Mesenchymal stem cell (in vitro differentiated cells and primary cell): ENCODE results near the gene NIT1.

Source experiments
- DNase-seq: peaks from one replicate; pipeline ENCODE4 v3.0.0-alpha.2; 2013
- H2AFZ ChIP-seq: one replicate; pipeline ENCODE4 v1.6.1; 2013; ENCODE audit warnings: low read depth, mild to moderate bottlenecking, control low read depth, inconsistent platforms, low read length, moderate library complexity
- H2AK5ac ChIP-seq: 2 replicates; pipeline ENCODE4 v1.6.1; 2013; ENCODE audit warnings: low read length, moderate library complexity, mild to moderate bottlenecking, inconsistent platforms; ENCODE audit not compliant: severe bottlenecking
- H2BK120ac ChIP-seq: one replicate; pipeline ENCODE4 v1.6.1; 2013; ENCODE audit warnings: low read depth, mild to moderate bottlenecking, inconsistent platforms, low read length, moderate library complexity
- H2BK12ac ChIP-seq, 2 experiments: one replicate each; pipeline ENCODE4 v1.6.1; 2013; ENCODE audit warnings: inconsistent platforms in 2 of 2, low read length in 2 of 2, mild to moderate bottlenecking in 2 of 2, moderate library complexity in 2 of 2, control low read depth in 1 of 2
- H2BK15ac ChIP-seq: one replicate; pipeline ENCODE4 v1.6.1; 2013; ENCODE audit warnings: mild to moderate bottlenecking, low read depth, inconsistent platforms; ENCODE audit not compliant: poor library complexity, severe bottlenecking
- H2BK5ac ChIP-seq: 2 replicates; pipeline ENCODE4 v1.6.1; 2013; ENCODE audit warnings: low read depth, mild to moderate bottlenecking, low read length, control low read depth, inconsistent platforms; ENCODE audit not compliant: poor library complexity, severe bottlenecking
- H3K14ac ChIP-seq, 2 experiments: one replicate each; pipeline ENCODE4 v1.6.1; 2013; ENCODE audit warnings: inconsistent platforms in 2 of 2, low read length in 2 of 2, control low read depth in 1 of 2, mild to moderate bottlenecking in 1 of 2, moderate library complexity in 1 of 2
- H3K18ac ChIP-seq, 2 experiments: one replicate each; pipeline ENCODE4 v1.6.1; 2013; ENCODE audit warnings: inconsistent platforms in 2 of 2, low read length in 2 of 2, control low read depth in 1 of 2, low read depth in 1 of 2, mild to moderate bottlenecking in 1 of 2
- H3K23ac ChIP-seq, 2 experiments: one replicate each; pipeline ENCODE4 v1.6.1; 2013; ENCODE audit warnings: inconsistent platforms in 2 of 2, low read length in 2 of 2, mild to moderate bottlenecking in 2 of 2, moderate library complexity in 2 of 2, control low read depth in 1 of 2
- H3K27ac ChIP-seq: 2 replicates; pipeline ENCODE4 v1.5.1; 2013; ENCODE audit warnings: mild to moderate bottlenecking, moderate library complexity, low read length, control low read depth, inconsistent platforms; ENCODE audit not compliant: poor library complexity, severe bottlenecking
- H3K27me3 ChIP-seq, 2 experiments: 2 replicates each; pipeline versions ENCODE4 v1.6.1 to v1.7.0; 2013; ENCODE audit warnings: low read length in 2 of 2, mild to moderate bottlenecking in 2 of 2, moderate library complexity in 2 of 2, control low read depth in 1 of 2, inconsistent platforms in 1 of 2; ENCODE audit not compliant: control insufficient read depth in 1 of 2, insufficient read depth in 1 of 2
- H3K36me3 ChIP-seq, 2 experiments: 2 replicates each; pipeline versions ENCODE4 v1.6.1 to v1.7.0; 2013; ENCODE audit warnings: low read length in 2 of 2, control low read depth in 1 of 2, inconsistent platforms in 1 of 2, low read depth in 1 of 2, mild to moderate bottlenecking in 1 of 2; ENCODE audit not compliant: insufficient read depth in 2 of 2, control insufficient read depth in 1 of 2
- H3K4ac ChIP-seq, 2 experiments: one replicate each; pipeline ENCODE4 v1.6.1; 2013; ENCODE audit warnings: inconsistent platforms in 2 of 2, low read length in 2 of 2, mild to moderate bottlenecking in 2 of 2, moderate library complexity in 2 of 2, control low read depth in 1 of 2, low read depth in 1 of 2
- H3K4me1 ChIP-seq: 2 replicates; pipeline ENCODE4 v1.6.1; 2013; ENCODE audit warnings: low read depth, low read length, control low read depth; ENCODE audit not compliant: control insufficient read depth, insufficient read depth
- H3K4me2 ChIP-seq: 2 replicates; pipeline ENCODE4 v1.6.1; 2013; ENCODE audit warnings: low read length, mild to moderate bottlenecking, inconsistent platforms; ENCODE audit not compliant: poor library complexity, severe bottlenecking
- H3K4me3 ChIP-seq, 2 experiments: 2 replicates each; pipeline versions ENCODE4 v1.5.1 to v1.7.0; 2013; ENCODE audit warnings: low read length in 2 of 2, mild to moderate bottlenecking in 2 of 2, control low read depth in 1 of 2, low read depth in 1 of 2; ENCODE audit not compliant: insufficient read depth in 1 of 2
- H3K79me1 ChIP-seq: replicated peaks from 2 replicates; pipeline ENCODE4 v1.6.1; 2013; ENCODE audit warnings: mild to moderate bottlenecking, control low read depth, low read length, inconsistent platforms; ENCODE audit not compliant: poor library complexity, severe bottlenecking
- H3K9ac ChIP-seq: 2 replicates; pipeline ENCODE4 v1.7.0; 2013; ENCODE audit warnings: mild to moderate bottlenecking, low read length, moderate library complexity
- H3K9me3 ChIP-seq: 2 replicates; pipeline ENCODE4 v1.7.0; 2013; ENCODE audit warnings: mild to moderate bottlenecking, low read length; ENCODE audit not compliant: control insufficient read depth
- H4K8ac ChIP-seq: one replicate; pipeline ENCODE4 v1.6.1; 2013; ENCODE audit warnings: inconsistent platforms, mild to moderate bottlenecking, low read length, moderate library complexity
- H4K91ac ChIP-seq: one replicate; pipeline ENCODE4 v1.6.1; 2013; ENCODE audit warnings: mild to moderate bottlenecking, low read length, inconsistent platforms
- WGBS: methylation state at CpG from one replicate; pipeline ENCODE4 v1.1.7; 2013; ENCODE audit warnings: mixed read lengths; 5-methylcytosine and 5-hydroxymethylcytosine counted together

Gene NIT1

GRCh38 chr1:161130266-161130665 lies 12.4 kb downstream of the NIT1 start:
- Histone ChIP-seq H3K9me3 (no peaks in the 10 kb centered on the region), H3K9ac (peak overlapping the region; percentile 95), H3K4me3 (peak overlapping the region in 1 of 2 experiments; percentile 94), H3K27me3 (no peaks in the 10 kb centered on the region), H2AK5ac (no peak overlapping the region), H2BK15ac (no peak overlapping the region), H2AFZ (no peak overlapping the region), H3K23ac (no peak overlapping the region), H3K4ac (no peak overlapping the region), H2BK12ac (no peak overlapping the region), H4K8ac (no peak overlapping the region), H3K4me1 (peaks cover 9% of the 10 kb centered on the region), H3K4me2 (peak overlapping the region; percentile 11), H3K18ac (no peak overlapping the region), H3K79me1 (peaks cover 15% of the 10 kb centered on the region), H2BK120ac (no peak overlapping the region), H2BK5ac (no peak overlapping the region), H3K27ac (no peak overlapping the region), H4K91ac (no peak overlapping the region), H3K36me3 (peaks cover 10 to 48% of the 10 kb centered on the region in 2 experiments), H3K14ac (no peak overlapping the region)
- DNase-seq = no peak
- 100% methylated on average over 1 of the region's 1 CpG for WGBS

- Histone ChIP-seq H4K91ac (peak overlapping the region; percentile 44), H3K4me1 (peaks cover 9% of the 10 kb centered on the region), H3K4me3 (peak overlapping the region; percentile 75 to 94), H3K4ac (peak overlapping the region; percentile 52 to 69), H2BK12ac (peak overlapping the region in 1 of 2 experiments; percentile 40), H3K4me2 (peak overlapping the region; percentile 91), H3K14ac (peak overlapping the region in 1 of 2 experiments; percentile 99), H3K79me1 (peaks cover 26% of the 10 kb centered on the region), H2BK15ac (peak overlapping the region; percentile 73), H2BK5ac (no peak overlapping the region), H3K27ac (peak overlapping the region; percentile 84), H3K18ac (peak overlapping the region; percentile 88 to 98), H3K9me3 (no peaks in the 10 kb centered on the region), H3K27me3 (no peaks in the 10 kb centered on the region), H3K36me3 (peaks cover 10 to 39% of the 10 kb centered on the region in 2 experiments), H3K9ac (peak overlapping the region; percentile 95), H2AFZ (peak overlapping the region; percentile 1), H3K23ac (peak overlapping the region in 1 of 2 experiments; percentile 6), H4K8ac (peak overlapping the region; percentile 91), H2AK5ac (peak overlapping the region; percentile 18), H2BK120ac (peak overlapping the region; percentile 93)
- WGBS = 4% methylated on average over 20 of the region's 22 CpGs
- DNase-seq = peak; percentile 66
These were observed 13.9 kb downstream of the NIT1 start for GRCh38 chr1:161131523-161132409.

GRCh38 chr1:161132410-161133219 lies 14.7 kb downstream of the NIT1 start, which contains the start of gene DEDD:
TSS of gene DEDD (minus strand) at chr1:161132667. CDS start at chr1:161124462, 8,205 bp downstream.
- H3K27me3 ChIP-seq = no peaks in the 10 kb centered on the region
- peak within 1 kb of the TSS; percentile 95 for H3K9ac ChIP-seq
- H3K4me3 ChIP-seq = peak within 1 kb of the TSS; percentile 75 to 94
- H3K79me1 ChIP-seq = peaks cover 32% of the 10 kb centered on the region
- no peaks in the 10 kb centered on the region for H3K9me3 ChIP-seq
- peak within 1 kb of the TSS; percentile 91 for H4K8ac ChIP-seq
- peak within 1 kb of the TSS; percentile 85 for H2BK15ac ChIP-seq
- peak; percentile 98 for DNase-seq
- peak within 1 kb of the TSS; percentile 91 to 98 for H3K18ac ChIP-seq
- H3K23ac ChIP-seq = peak within 1 kb of the TSS in 1 of 2 experiments; percentile 70
- H2BK12ac ChIP-seq = peak within 1 kb of the TSS; percentile 44 to 47
- peak within 1 kb of the TSS; percentile 93 for H2BK120ac ChIP-seq
- peak within 1 kb of the TSS; percentile 95 for H2BK5ac ChIP-seq
- peak within 1 kb of the TSS in 1 of 2 experiments; percentile 99 for H3K14ac ChIP-seq
- peak within 1 kb of the TSS; percentile 18 for H2AK5ac ChIP-seq
- H3K27ac ChIP-seq = peak within 1 kb of the TSS; percentile 88
- H3K4ac ChIP-seq = peak within 1 kb of the TSS; percentile 75 to 93
- under 1% methylated on average over 63 of the region's 68 CpGs for WGBS
- peak within 1 kb of the TSS; percentile 91 for H3K4me2 ChIP-seq
- H2AFZ ChIP-seq = peak within 1 kb of the TSS; percentile 64
- H3K36me3 ChIP-seq = peaks cover 10 to 30% of the 10 kb centered on the region in 2 experiments
- peak within 1 kb of the TSS; percentile 62 for H4K91ac ChIP-seq
- H3K4me1 ChIP-seq = peaks cover 9% of the 10 kb centered on the region
